ENCODE data around the gene KCNQ5.
"Not testable (repeated sequence)": the region's sequence is repeated elsewhere in the genome, so short reads cannot be mapped to it uniquely, and the experiment has no call there.

KCNQ5 gene

DNA sequence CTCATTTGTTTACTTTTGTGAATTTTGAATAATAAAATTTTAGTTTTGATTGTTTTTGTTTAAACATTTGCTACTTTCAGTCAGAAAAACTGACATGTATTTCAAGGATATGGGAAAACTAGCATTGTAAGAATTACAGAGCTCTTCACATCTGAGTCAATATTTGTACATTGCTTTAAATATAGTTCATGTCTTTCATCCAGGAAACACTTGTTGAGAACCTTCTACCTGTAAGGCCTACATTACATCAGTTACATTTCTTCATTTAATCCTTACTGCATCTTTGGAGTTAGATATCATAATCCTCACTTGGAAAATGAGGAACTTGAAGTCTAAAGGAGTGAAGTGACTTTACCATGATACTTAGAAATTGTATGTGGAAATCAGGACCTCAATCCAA, 242.9 kb downstream of the KCNQ5 start:
- Histone ChIP-seq H3K4me3 (ENCODE audit: low read length) (no peak overlapping the region), H3K36me3 (ENCODE audit: control insufficient read depth, insufficient read depth, low read length) (no peaks in the 10 kb centered on the region), H3K9me3 (ENCODE audit: control insufficient read depth, low read length) (no peaks in the 10 kb centered on the region), H3K27me3 (ENCODE audit: control insufficient read depth, insufficient read depth, low read length) (no peaks in the 10 kb centered on the region), H3K4me1 (ENCODE audit: control insufficient read depth, insufficient read depth, low read length) (no peaks in the 10 kb centered on the region), H3K9ac (ENCODE audit: low read length) (no peak overlapping the region)

DNA sequence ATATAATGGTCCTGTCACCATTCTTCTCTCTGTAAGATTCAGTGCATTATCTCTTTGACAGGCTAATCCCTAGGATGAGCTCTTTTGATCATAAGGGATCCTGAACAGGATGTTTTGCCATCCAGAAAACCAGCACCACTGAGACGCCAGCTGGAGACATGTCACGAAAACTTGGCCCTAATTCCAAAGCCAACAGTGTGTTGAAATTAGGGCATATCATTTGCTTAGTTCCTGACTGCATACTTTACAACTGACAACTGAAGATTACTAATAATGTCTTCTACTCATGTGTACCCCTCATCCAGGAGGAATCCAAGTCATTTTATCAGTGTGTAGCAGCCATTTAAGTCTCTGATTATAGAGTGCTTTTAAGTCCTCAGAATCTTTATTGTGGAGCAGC, 243.6 kb downstream of the KCNQ5 start:
- no peaks in the 10 kb centered on the region for H3K36me3 ChIP-seq (ENCODE audit: control insufficient read depth, insufficient read depth, low read length)

DNA sequence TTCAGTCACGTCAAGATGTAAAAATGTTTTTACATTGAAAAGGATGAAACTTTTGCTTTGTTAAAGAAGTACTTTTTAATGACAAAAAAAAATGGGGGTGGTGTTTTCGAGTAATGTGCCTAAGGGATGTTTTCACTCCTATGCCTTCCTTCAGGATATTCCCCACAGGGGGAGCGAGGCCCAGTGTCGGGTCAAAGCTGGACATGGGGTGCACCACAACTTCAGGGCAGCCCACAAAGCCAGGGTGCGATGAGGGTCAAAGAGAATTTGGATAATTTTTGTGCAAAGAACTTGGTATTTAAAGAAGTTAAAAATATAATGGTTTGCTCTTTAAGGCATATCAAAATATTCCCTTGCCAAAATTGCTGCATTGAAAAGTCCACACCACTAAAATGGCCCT, 247.8 kb downstream of the KCNQ5 start:
- H3K9me3 ChIP-seq (ENCODE audit: control insufficient read depth, low read length): no peaks in the 10 kb centered on the region
- H3K9ac ChIP-seq (ENCODE audit: low read length): no peak overlapping the region
- H3K36me3 ChIP-seq (ENCODE audit: control insufficient read depth, insufficient read depth, low read length): no peaks in the 10 kb centered on the region
- no peak overlapping the region for H3K4me3 ChIP-seq (ENCODE audit: low read length)
- no peaks in the 10 kb centered on the region for H3K4me1 ChIP-seq (ENCODE audit: control insufficient read depth, insufficient read depth, low read length)
- no peaks in the 10 kb centered on the region for H3K27me3 ChIP-seq (ENCODE audit: control insufficient read depth, insufficient read depth, low read length)

More for the DNA sequence above, 243.6 kb downstream of the KCNQ5 start:
- Histone ChIP-seq H3K4me1 (ENCODE audit: control insufficient read depth, insufficient read depth, low read length) (no peaks in the 10 kb centered on the region), H3K4me3 (ENCODE audit: low read length) (no peak overlapping the region), H3K9me3 (ENCODE audit: control insufficient read depth, low read length) (no peaks in the 10 kb centered on the region), H3K9ac (ENCODE audit: low read length) (no peak overlapping the region), H3K27me3 (ENCODE audit: control insufficient read depth, insufficient read depth, low read length) (no peaks in the 10 kb centered on the region)

DNA sequence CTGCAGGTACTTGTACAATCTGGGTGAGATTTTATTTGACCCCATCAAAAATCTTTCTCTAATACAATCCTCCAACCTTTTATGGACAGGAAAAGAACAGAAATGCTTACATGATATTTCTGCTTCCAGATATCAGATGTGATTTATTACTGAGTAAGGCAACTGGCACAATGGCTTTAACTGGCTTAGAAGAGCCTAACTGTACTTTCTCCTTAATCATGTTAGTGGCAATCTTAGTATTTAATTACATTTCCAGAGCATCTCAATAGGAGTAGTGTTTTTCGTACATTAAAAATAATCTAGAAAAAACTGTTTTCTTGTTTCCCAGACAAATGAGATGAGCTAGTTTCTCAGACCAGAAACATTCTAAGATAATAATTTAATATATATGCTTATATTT, 251.6 kb downstream of the KCNQ5 start:
- H3K36me3 ChIP-seq (ENCODE audit: control insufficient read depth, insufficient read depth, low read length): no peaks in the 10 kb centered on the region
- H3K4me3 ChIP-seq (ENCODE audit: low read length): no peak overlapping the region
- H3K4me1 ChIP-seq (ENCODE audit: control insufficient read depth, insufficient read depth, low read length): no peaks in the 10 kb centered on the region
- H3K9me3 ChIP-seq (ENCODE audit: control insufficient read depth, low read length): no peaks in the 10 kb centered on the region
- no peaks in the 10 kb centered on the region for H3K27me3 ChIP-seq (ENCODE audit: control insufficient read depth, insufficient read depth, low read length)
- no peak overlapping the region for H3K9ac ChIP-seq (ENCODE audit: low read length)

DNA sequence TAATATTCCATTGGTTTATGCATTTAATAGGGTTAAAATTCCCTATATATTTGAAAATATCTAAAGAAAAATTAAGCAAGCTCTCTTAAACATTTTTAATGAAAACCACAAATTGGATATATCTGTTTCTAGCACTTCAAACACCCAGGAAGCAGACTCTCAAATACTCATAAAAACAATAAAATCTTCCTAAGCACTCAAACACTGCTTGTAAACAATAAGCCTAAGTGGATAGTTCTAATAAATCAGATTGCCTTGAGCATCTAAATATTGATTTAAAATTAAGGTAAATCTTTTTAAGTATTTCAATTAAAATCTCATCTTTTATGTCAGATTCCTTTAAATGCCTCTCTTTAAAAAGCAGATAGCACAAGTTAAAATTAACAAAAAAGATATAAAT, 254.4 kb downstream of the KCNQ5 start:
- no peak overlapping the region for H3K4me3 ChIP-seq (ENCODE audit: low read length)

DNA sequence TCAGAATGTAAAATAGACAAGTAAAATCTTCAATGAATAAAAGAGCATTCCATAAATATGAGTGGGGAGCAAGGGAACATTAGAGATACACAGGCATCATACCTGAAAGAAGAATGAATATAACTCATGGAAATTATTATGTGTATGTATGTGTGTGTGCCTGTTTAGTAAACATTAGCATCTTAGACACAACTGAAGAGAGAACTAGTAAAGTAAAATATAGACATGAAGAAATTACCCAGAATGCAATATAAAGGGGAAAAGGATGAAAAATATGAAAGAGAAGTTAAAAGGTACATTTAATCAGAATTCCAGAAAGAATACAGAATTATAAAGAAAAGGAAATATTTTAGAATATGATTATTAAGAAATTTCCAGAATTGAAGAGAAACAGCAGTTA, 264.3 kb downstream of the KCNQ5 start:
- Histone ChIP-seq H3K4me3 (ENCODE audit: low read length) (no peak overlapping the region), H3K9ac (ENCODE audit: low read length) (no peak overlapping the region), H3K9me3 (ENCODE audit: control insufficient read depth, low read length) (no peaks in the 10 kb centered on the region), H3K4me1 (ENCODE audit: control insufficient read depth, insufficient read depth, low read length) (no peaks in the 10 kb centered on the region), H3K36me3 (ENCODE audit: control insufficient read depth, insufficient read depth, low read length) (no peaks in the 10 kb centered on the region), H3K27me3 (ENCODE audit: control insufficient read depth, insufficient read depth, low read length) (no peaks in the 10 kb centered on the region)

More for the DNA sequence above, 254.4 kb downstream of the KCNQ5 start:
- Histone ChIP-seq H3K27me3 (ENCODE audit: control insufficient read depth, insufficient read depth, low read length) (no peaks in the 10 kb centered on the region), H3K9me3 (ENCODE audit: control insufficient read depth, low read length) (no peaks in the 10 kb centered on the region), H3K4me1 (ENCODE audit: control insufficient read depth, insufficient read depth, low read length) (no peaks in the 10 kb centered on the region), H3K9ac (ENCODE audit: low read length) (no peak overlapping the region), H3K36me3 (ENCODE audit: control insufficient read depth, insufficient read depth, low read length) (no peaks in the 10 kb centered on the region)

DNA sequence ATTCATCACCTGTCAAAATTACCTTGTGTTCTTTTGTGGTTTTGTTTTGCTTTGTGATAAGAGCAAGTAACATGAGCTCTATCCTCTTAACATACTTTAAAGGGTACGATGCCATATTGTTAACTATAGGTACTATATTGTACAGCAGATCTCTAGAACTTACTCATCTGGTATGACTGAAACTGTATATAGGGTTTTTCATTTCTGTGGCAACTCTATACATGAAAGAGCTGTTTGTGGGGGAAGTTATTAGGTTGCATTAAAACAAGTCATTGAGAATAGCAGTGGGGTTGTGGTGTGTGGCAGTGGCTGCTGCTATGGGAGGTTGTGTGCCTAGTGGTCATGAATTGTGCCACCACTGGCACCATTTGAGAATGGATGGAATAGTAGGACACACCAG, 268.4 kb downstream of the KCNQ5 start:
- no peak overlapping the region for H3K4me3 ChIP-seq (ENCODE audit: low read length)
- no peaks in the 10 kb centered on the region for H3K9me3 ChIP-seq (ENCODE audit: control insufficient read depth, low read length)
- H3K27me3 ChIP-seq (ENCODE audit: control insufficient read depth, insufficient read depth, low read length): no peaks in the 10 kb centered on the region
- no peak overlapping the region for H3K9ac ChIP-seq (ENCODE audit: low read length)
- no peaks in the 10 kb centered on the region for H3K36me3 ChIP-seq (ENCODE audit: control insufficient read depth, insufficient read depth, low read length)
- H3K4me1 ChIP-seq (ENCODE audit: control insufficient read depth, insufficient read depth, low read length): no peaks in the 10 kb centered on the region

DNA sequence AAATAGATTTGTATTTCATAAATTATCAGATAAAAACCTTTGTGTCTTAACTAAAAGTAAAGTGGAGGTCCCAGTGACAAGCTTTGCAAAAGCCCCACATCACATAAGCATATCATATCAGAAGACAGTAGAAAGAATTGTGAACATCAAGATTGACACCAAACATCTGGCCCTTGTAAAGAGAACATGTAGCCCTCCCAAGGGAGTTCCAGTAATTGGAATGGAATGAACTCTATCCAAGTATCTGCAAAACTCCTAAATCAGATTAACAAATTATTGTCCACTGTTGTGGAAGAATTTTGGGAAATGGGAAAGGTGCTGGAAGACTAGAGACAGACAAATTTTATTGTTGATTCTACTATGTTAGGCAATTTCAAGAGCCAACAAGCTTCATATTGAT, 268.8 kb downstream of the KCNQ5 start:
- Histone ChIP-seq H3K4me1 (ENCODE audit: control insufficient read depth, insufficient read depth, low read length) (no peaks in the 10 kb centered on the region), H3K9me3 (ENCODE audit: control insufficient read depth, low read length) (no peaks in the 10 kb centered on the region), H3K4me3 (ENCODE audit: low read length) (no peak overlapping the region), H3K27me3 (ENCODE audit: control insufficient read depth, insufficient read depth, low read length) (no peaks in the 10 kb centered on the region), H3K9ac (ENCODE audit: low read length) (no peak overlapping the region), H3K36me3 (ENCODE audit: control insufficient read depth, insufficient read depth, low read length) (no peaks in the 10 kb centered on the region)

DNA sequence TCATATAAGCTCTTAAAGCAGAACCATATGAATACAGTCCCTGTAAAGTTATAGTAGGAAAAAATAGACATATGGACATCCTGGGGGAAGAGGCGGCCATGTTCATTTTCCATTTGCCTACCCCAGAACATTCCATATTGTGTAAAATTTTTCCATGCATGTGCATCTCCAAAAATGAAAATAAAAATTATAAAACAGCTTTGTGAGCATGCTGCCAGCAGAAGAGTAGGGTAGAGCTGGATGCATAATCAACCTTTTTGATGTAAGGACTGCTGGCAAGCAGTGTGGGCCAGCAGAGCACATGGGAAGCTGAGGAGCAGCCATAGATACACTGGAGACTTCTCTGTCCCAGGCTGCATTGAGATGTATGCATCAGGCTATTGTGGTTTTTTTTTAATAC, 271.0 kb downstream of the KCNQ5 start:
- H3K36me3 ChIP-seq (ENCODE audit: control insufficient read depth, insufficient read depth, low read length): no peaks in the 10 kb centered on the region
- H3K9ac ChIP-seq (ENCODE audit: low read length): no peak overlapping the region
- H3K9me3 ChIP-seq (ENCODE audit: control insufficient read depth, low read length): no peaks in the 10 kb centered on the region
- H3K27me3 ChIP-seq (ENCODE audit: control insufficient read depth, insufficient read depth, low read length): no peaks in the 10 kb centered on the region
- H3K4me3 ChIP-seq (ENCODE audit: low read length): no peak overlapping the region
- no peaks in the 10 kb centered on the region for H3K4me1 ChIP-seq (ENCODE audit: control insufficient read depth, insufficient read depth, low read length)

DNA sequence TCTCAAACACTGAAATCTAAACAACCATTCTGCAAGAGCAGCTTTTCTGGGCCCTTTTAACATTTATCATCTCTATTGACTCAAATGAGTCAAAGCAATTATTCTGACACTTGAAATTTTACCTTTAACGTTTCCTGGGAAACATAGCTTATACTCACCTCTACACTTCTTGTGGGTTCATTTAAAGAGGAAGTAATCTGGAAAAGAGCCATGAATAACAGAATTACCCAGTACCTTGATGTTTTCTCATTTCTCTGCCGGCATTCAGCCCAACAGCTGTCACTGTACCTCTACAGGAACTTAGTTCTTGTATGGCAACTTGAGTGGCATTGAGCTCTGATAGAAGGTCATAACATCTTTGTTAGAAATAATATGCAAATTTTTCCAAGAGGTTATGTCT, 272.2 kb downstream of the KCNQ5 start:
- Histone ChIP-seq H3K9me3 (ENCODE audit: control insufficient read depth, low read length) (no peaks in the 10 kb centered on the region), H3K4me1 (ENCODE audit: control insufficient read depth, insufficient read depth, low read length) (no peaks in the 10 kb centered on the region), H3K9ac (ENCODE audit: low read length) (no peak overlapping the region), H3K27me3 (ENCODE audit: control insufficient read depth, insufficient read depth, low read length) (no peaks in the 10 kb centered on the region), H3K36me3 (ENCODE audit: control insufficient read depth, insufficient read depth, low read length) (no peaks in the 10 kb centered on the region), H3K4me3 (ENCODE audit: low read length) (no peak overlapping the region)

DNA sequence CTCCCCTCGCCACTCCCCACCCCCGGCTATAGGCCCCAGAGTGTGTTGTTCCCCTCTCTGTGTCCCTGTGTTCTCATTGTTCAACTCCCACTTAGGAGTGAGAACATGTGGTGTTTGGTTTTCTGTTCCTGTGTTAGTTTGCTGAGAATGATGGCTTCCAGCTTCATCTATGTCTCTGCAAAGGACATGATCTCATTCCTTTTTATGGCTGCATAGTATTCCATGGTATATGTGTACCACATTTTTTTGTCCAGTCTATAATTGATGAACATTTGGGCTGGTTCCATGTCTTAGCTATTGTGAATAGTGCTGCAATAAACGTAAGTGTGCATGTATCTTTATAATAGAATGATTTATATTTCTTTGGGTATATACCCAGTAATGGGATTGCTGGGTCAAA, 276.4 kb downstream of the KCNQ5 start:
- H3K27me3 ChIP-seq (ENCODE audit: control insufficient read depth, insufficient read depth, low read length): not testable (repeated sequence)

DNA sequence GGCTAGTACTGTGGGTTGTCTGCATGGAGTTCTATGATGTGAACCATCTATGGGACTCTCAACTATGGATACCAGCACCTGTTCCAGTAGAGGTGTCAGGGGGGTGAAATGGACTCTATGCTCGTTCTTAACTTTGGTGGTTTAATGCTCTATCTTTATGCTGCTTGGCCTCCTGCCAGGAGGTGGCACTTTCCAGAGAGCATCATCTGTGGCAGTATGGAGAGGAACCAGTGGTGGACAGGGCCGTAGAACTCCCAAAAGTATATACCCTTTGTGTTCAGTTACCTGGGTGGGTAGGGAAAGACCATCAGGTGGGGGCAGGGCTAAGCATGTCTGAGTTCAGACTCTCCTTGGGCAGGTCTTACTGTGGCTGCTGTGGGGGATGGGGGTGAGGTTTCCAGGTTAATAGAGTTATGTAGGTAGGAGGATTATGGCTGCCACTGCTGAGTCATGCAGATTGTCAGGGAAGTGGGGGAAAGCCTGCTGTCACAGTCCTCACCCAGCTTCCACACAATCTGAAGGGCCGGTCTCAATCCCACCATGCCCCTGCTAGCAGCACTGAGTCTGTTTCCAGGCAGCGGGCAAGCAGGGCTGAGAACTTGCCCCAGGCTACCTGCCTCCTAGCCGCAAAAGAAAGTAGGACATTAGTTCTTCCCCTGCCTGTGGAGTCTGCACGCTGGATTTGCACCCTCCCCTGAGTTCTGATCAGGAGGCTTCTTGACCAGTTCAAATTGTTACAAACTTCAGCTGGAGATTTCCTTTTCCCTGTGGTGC, 284.0 kb downstream of the KCNQ5 start:
- no peaks in the 10 kb centered on the region for H3K36me3 ChIP-seq (ENCODE audit: control insufficient read depth, insufficient read depth, low read length)
- H3K9ac ChIP-seq (ENCODE audit: low read length): no peak overlapping the region
- no peaks in the 10 kb centered on the region for H3K4me1 ChIP-seq (ENCODE audit: control insufficient read depth, insufficient read depth, low read length)
- no peak overlapping the region for H3K4me3 ChIP-seq (ENCODE audit: low read length)
- H3K9me3 ChIP-seq (ENCODE audit: control insufficient read depth, low read length): no peaks in the 10 kb centered on the region
- H3K27me3 ChIP-seq (ENCODE audit: control insufficient read depth, insufficient read depth, low read length): no peaks in the 10 kb centered on the region

More for the DNA sequence above, 276.4 kb downstream of the KCNQ5 start:
- not testable (repeated sequence) for H3K9ac ChIP-seq (ENCODE audit: low read length); H3K4me3 ChIP-seq (ENCODE audit: low read length); H3K4me1 ChIP-seq (ENCODE audit: control insufficient read depth, insufficient read depth, low read length); H3K36me3 ChIP-seq (ENCODE audit: control insufficient read depth, insufficient read depth, low read length); H3K9me3 ChIP-seq (ENCODE audit: control insufficient read depth, low read length)
